K562 (cell line): ENCODE data around the gene MYCBPAP. TPM values are rescaled to one million over a fixed set of nuclear protein-coding genes. Genes with fewer than 3 reads are reported as not detected.

Experiments used
- ATAC-seq: fragments of 200-7000 bp; cut with Tn5 transposase; 3 replicates; pipeline ENCODE4 v1.9.1; 2020; ENCODE audit warnings: moderate library complexity
- BruUV-seq: library from RNA; stranded (reverse); fragments of 400-500 nt; replicated peaks from 2 replicates; lab custom pipeline; 2021; lab: Mats Ljungman, UMichigan
- CTCF ChIA-PET: fragments of 300-600 bp; formaldehyde crosslinking; extraction: SDS; loops from one replicate; lab custom pipeline; 2021; ENCODE audit warnings: low intra/inter-chr PET ratio; lab: Yijun Ruan, JAX
- POLR2A ChIA-PET: fragments of 300-600, 350-650 bp; sonication (Branson Sonifier 250); formaldehyde crosslinking; extraction: SDS; loops from one replicate; lab custom pipeline; 2021; ENCODE audit warnings: antibody characterized with exemption, inconsistent platforms; lab: Yijun Ruan, JAX
- DNase-seq, 4 experiments: peaks; one replicate each; pipeline versions ENCODE4 v3.0.0 to v3.0.0-alpha.2; 2011 to 2018; ENCODE audit warnings: low spot score in 3 of 4, mixed read lengths in 3 of 4; ENCODE audit errors: extremely low read depth in 1 of 4
- FAIRE-seq: peaks from 2 replicates; lab custom pipeline; 2011; peaks lifted over from hg19 to GRCh38; lab: Jason Lieb, UNC
- H2AFZ ChIP-seq: 2 replicates; pipeline ENCODE4 v1.6.0; 2011; ENCODE audit warnings: low read depth, low read length, control low read depth, inconsistent platforms
- H3K27ac ChIP-seq: fragments of 200-600 bp; 3 replicates; pipeline ENCODE4 v1.8.0; 2011; ENCODE audit warnings: low read depth, mild to moderate bottlenecking, control low read depth, inconsistent platforms, low read length, moderate library complexity, mixed read lengths; ENCODE audit errors: extremely low read depth
- H3K27me3 ChIP-seq, 2 experiments: fragments of 300-600 bp in 1 of 2; 2 replicates in 1 of 2; 3 replicates in 1 of 2; pipeline versions ENCODE4 v1.6.0 to v1.8.0; 2011; ENCODE audit warnings: inconsistent platforms in 2 of 2, low read length in 2 of 2, mild to moderate bottlenecking in 1 of 2, mixed read lengths in 1 of 2, moderate library complexity in 1 of 2; ENCODE audit not compliant: control insufficient read depth in 2 of 2, insufficient read depth in 2 of 2
- H3K36me3 ChIP-seq: fragments of 300-600 bp; 3 replicates; pipeline ENCODE4 v1.8.0; 2011; ENCODE audit warnings: mild to moderate bottlenecking, low read length, inconsistent platforms; ENCODE audit not compliant: control insufficient read depth, insufficient read depth
- H3K4me1 ChIP-seq, 2 experiments: fragments of 200-600 bp in 1 of 2; replicated peaks in 1 of 2; 2 replicates in 1 of 2; 3 replicates in 1 of 2; pipeline versions ENCODE4 v1.5.1 to v1.8.0; 2011; ENCODE audit warnings: inconsistent platforms in 2 of 2, low read length in 2 of 2, mild to moderate bottlenecking in 1 of 2, mixed read lengths in 1 of 2, moderate library complexity in 1 of 2; ENCODE audit not compliant: control insufficient read depth in 2 of 2, insufficient read depth in 2 of 2
- H3K4me2 ChIP-seq: 2 replicates; pipeline ENCODE4 v1.6.1; 2011; ENCODE audit warnings: low read length, control low read depth, inconsistent platforms, mixed read lengths; ENCODE audit not compliant: insufficient read depth
- H3K4me3 ChIP-seq: fragments of 200-600 bp; sonication (generic), shearing (Covaris generic); 2 replicates; pipeline ENCODE4 v1.5.1; 2016; ENCODE audit warnings: control low read depth, inconsistent platforms
- H3K79me2 ChIP-seq: fragments of 200-600 bp; 3 replicates; pipeline ENCODE4 v1.8.0; 2011; ENCODE audit warnings: low read length, inconsistent platforms; ENCODE audit not compliant: control insufficient read depth, insufficient read depth
- H3K9ac ChIP-seq, 2 experiments: 2 replicates each; pipeline versions ENCODE4 v1.6.0 to v1.6.1; 2011; ENCODE audit warnings: low read depth in 2 of 2, low read length in 2 of 2, control low read depth in 1 of 2, inconsistent platforms in 1 of 2, mild to moderate bottlenecking in 1 of 2, mixed read lengths in 1 of 2; ENCODE audit not compliant: insufficient read depth in 1 of 2
- H3K9me1 ChIP-seq: one replicate; pipeline ENCODE4 v1.6.0; 2011; ENCODE audit warnings: inconsistent platforms, mild to moderate bottlenecking, low read length, moderate library complexity; ENCODE audit not compliant: control insufficient read depth, insufficient read depth
- H3K9me3 ChIP-seq: replicated peaks from 2 replicates; pipeline ENCODE4 v1.5.1; 2011; ENCODE audit warnings: low read depth, low read length, inconsistent platforms; ENCODE audit not compliant: control insufficient read depth, insufficient read depth
- H4K20me1 ChIP-seq: replicated peaks from 2 replicates; pipeline ENCODE4 v1.6.1; 2011; ENCODE audit warnings: low read length, inconsistent platforms, mixed read lengths; ENCODE audit not compliant: control insufficient read depth, insufficient read depth
- BCOR ChIP-seq: fragments of 450-650 bp; IDR thresholded peaks from 2 replicates; pipeline ENCODE4 v1.6.1; 2016
- POLR2AphosphoS5 ChIP-seq: IDR thresholded peaks from 2 replicates; pipeline ENCODE4 v1.6.1; 2011; ENCODE audit warnings: mild to moderate bottlenecking, low read depth, low read length, moderate library complexity; ENCODE audit not compliant: control insufficient read depth, insufficient read depth
- RBM25 ChIP-seq: fragments of 200-400 bp; formaldehyde crosslinking; IDR thresholded peaks from 2 replicates; pipeline ENCODE4 v1.6.1; 2018; ENCODE audit warnings: low read length, low read depth, moderate library complexity; ENCODE audit not compliant: severe bottlenecking
- RHOXF2B ChIP-seq: fragments of 250-450 bp; sonication (Bioruptor Pico); conservative IDR thresholded peaks from 2 replicates; pipeline ENCODE4 v1.5.1; 2021
- WGBS: fragments of 100-300 bp; shearing (Covaris generic); methylation state at CpG from one replicate; pipeline ENCODE4 v1.1.6; 2016; ENCODE audit warnings: low coverage, mixed read lengths; ENCODE audit not compliant: insufficient coverage; ENCODE audit errors: missing lambda C conversion rate; 5-methylcytosine and 5-hydroxymethylcytosine counted together
- in situ Hi-C: fragments of 300-500 bp; cut with MboI; formaldehyde crosslinking; loops from 4 replicates; pipeline ENCODE4 v1.15.0; 2018; ENCODE audit warnings: inconsistent platforms, mixed read lengths
- intact Hi-C: fragments of 100-400 bp; cut with micrococcal nuclease; formaldehyde crosslinking; loops from 2 replicates; pipeline ENCODE4 v1.14.2; 2022
- polyA plus RNA-seq, 8 experiments: library from polyadenylated mRNA; depleted of rRNA in 4 of 8; stranded (reverse) in 5 of 8; unstranded in 3 of 8; fragments of >200 nt; fragmentation: Nextera tagmentation in 2 of 8; fragmentation: Illumina TruSeq in 1 of 8; extraction: Ambion mirVana in 2 of 8; extraction: Trizol in 1 of 8; gene quantifications; 2 replicates each; pipeline versions ENCODE4 v1.2.1 to v1.2.3, GENCODE V29; 2011 to 2014; ENCODE audit warnings: inconsistent platforms in 1 of 8, missing spikeins in 1 of 8
- total RNA-seq, 7 experiments: library from RNA; depleted of rRNA in 6 of 7; stranded (reverse); fragments of >200 nt in 6 of 7; fragmentation: Illumina TruSeq in 2 of 7; extraction: Trizol in 2 of 7; gene quantifications; 2 replicates each; pipeline versions ENCODE4 v1.2.1 to v1.2.3, GENCODE V29; 2011 to 2021; ENCODE audit warnings: low replicate concordance in 1 of 7
- TF ChIP-seq, protein P1 (sequence below): fragments of 450-650 bp; IDR thresholded peaks from 2 replicates; pipeline ENCODE4 v1.6.1; 2018; ENCODE audit not compliant: partially characterized antibody
- TF ChIP-seq, protein P2 (sequence below): fragments of 250-450 bp; sonication (Bioruptor Pico); IDR thresholded peaks from 2 replicates; pipeline ENCODE4 v1.8.0; 2021; ENCODE audit warnings: borderline replicate concordance, mild to moderate bottlenecking, moderate library complexity; ENCODE audit not compliant: poor library complexity, severe bottlenecking
- TF ChIP-seq, protein P3 (sequence below): fragments of 250-450 bp; sonication (Bioruptor Pico); IDR thresholded peaks from 2 replicates; pipeline ENCODE4 v1.5.0; 2021; ENCODE audit warnings: mild to moderate bottlenecking, borderline replicate concordance
- TF ChIP-seq, protein P4 (sequence below): sonication (generic); formaldehyde crosslinking; IDR thresholded peaks from 2 replicates; pipeline ENCODE4 v1.8.0; 2022; ENCODE audit warnings: mild to moderate bottlenecking, missing genetic modification reagents, borderline replicate concordance

The MYCBPAP gene
- total and polyA plus RNA-seq, 9 of the 15 experiments (the other 6 are each of a cell fraction or from before 2014, with no cell fraction given) = not detected

DNA sequence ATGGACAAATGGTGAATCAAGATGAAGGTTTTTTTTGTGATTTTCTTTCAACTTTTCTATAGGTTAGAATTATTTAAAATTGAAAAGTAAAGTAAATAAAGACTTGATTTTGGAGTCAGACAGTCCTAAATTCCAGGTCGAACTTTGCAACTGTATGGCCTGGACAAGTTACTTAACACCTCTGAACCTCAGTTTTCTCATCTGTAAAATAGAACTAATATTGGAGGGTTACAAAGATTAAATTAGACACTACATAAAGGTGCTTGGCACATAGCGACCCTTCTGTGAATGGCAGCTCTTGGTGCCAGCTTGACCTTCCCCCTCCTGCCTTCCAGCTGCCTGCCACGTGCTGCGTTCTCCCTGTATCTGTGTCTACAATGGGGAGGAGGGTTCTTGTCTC lies 26.6 kb upstream of the MYCBPAP start:
- FAIRE-seq (no peak), DNase-seq (no peak), ATAC-seq (no peak)
- intact Hi-C loops (loop anchor here (1.0 to 5.0 kb wide), 5 partner anchors 65 to 361 kb away; partner anchors contain the start of gene SPATA20), in situ Hi-C loops (no loop called here)
- H3K79me2 ChIP-seq = peaks cover 18% of the 10 kb centered on the region
- BruUV-seq = no TSS peak
- peak overlapping the region in 1 of 2 experiments; percentile 82; a peak in 2 of 4 replicates for H3K9ac ChIP-seq
- no peaks in the 10 kb centered on the region for H3K9me3 ChIP-seq
- CTCF ChIA-PET = interaction anchor here (0.6 to 1.0 kb wide), 4 partner anchors 13 to 220 kb away, joined by 3 to 5 read pairs (median 4); partner anchors contain the start of gene SPATA20
- H4K20me1 ChIP-seq = no peaks in the 10 kb centered on the region
- no peak overlapping the region for H2AFZ ChIP-seq
- no peak overlapping the region for H3K4me3 ChIP-seq
- no peak overlapping the region for H3K4me2 ChIP-seq
- H3K4me1 ChIP-seq = peaks cover 9 to 33% of the 10 kb centered on the region in 2 experiments; a peak in 4 of 5 replicates
- WGBS = 53% methylated on average over 4 of the region's 4 CpGs
- POLR2A ChIA-PET = interaction anchor here (0.5 kb wide), 1 partner anchor 120 kb away, joined by 3 read pairs; no protein-coding TSS in a partner anchor
- H3K27ac ChIP-seq = no peak overlapping the region
- peaks cover 53% of the 10 kb centered on the region for H3K36me3 ChIP-seq
- H3K27me3 ChIP-seq = no peaks in the 10 kb centered on the region
- H3K9me1 ChIP-seq = no peaks in the 10 kb centered on the region
- TF ChIP-seq, protein P1, sequence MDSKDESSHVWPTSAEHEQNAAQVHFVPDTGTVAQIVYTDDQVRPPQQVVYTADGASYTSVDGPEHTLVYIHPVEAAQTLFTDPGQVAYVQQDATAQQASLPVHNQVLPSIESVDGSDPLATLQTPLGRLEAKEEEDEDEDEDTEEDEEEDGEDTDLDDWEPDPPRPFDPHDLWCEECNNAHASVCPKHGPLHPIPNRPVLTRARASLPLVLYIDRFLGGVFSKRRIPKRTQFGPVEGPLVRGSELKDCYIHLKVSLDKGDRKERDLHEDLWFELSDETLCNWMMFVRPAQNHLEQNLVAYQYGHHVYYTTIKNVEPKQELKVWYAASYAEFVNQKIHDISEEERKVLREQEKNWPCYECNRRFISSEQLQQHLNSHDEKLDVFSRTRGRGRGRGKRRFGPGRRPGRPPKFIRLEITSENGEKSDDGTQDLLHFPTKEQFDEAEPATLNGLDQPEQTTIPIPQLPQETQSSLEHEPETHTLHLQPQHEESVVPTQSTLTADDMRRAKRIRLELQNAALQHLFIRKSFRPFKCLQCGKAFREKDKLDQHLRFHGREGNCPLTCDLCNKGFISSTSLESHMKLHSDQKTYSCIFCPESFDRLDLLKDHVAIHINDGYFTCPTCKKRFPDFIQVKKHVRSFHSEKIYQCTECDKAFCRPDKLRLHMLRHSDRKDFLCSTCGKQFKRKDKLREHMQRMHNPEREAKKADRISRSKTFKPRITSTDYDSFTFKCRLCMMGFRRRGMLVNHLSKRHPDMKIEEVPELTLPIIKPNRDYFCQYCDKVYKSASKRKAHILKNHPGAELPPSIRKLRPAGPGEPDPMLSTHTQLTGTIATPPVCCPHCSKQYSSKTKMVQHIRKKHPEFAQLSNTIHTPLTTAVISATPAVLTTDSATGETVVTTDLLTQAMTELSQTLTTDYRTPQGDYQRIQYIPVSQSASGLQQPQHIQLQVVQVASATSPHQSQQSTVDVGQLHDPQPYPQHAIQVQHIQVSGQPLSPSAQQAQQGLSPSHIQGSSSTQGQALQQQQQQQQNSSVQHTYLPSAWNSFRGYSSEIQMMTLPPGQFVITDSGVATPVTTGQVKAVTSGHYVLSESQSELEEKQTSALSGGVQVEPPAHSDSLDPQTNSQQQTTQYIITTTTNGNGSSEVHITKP = no peak
- TF ChIP-seq, protein P2, sequence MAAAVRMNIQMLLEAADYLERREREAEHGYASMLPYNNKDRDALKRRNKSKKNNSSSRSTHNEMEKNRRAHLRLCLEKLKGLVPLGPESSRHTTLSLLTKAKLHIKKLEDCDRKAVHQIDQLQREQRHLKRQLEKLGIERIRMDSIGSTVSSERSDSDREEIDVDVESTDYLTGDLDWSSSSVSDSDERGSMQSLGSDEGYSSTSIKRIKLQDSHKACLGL (CRISPR knock-in tag) = no peak
- TF ChIP-seq, protein P3, sequence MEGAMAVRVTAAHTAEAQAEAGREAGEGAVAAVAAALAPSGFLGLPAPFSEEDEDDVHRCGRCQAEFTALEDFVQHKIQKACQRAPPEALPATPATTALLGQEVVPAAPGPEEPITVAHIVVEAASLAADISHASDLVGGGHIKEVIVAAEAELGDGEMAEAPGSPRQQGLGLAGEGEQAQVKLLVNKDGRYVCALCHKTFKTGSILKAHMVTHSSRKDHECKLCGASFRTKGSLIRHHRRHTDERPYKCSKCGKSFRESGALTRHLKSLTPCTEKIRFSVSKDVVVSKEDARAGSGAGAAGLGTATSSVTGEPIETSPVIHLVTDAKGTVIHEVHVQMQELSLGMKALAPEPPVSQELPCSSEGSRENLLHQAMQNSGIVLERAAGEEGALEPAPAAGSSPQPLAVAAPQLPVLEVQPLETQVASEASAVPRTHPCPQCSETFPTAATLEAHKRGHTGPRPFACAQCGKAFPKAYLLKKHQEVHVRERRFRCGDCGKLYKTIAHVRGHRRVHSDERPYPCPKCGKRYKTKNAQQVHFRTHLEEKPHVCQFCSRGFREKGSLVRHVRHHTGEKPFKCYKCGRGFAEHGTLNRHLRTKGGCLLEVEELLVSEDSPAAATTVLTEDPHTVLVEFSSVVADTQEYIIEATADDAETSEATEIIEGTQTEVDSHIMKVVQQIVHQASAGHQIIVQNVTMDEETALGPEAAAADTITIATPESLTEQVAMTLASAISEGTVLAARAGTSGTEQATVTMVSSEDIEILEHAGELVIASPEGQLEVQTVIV (CRISPR knock-in tag) = no peak
- TF ChIP-seq POLR2AphosphoS5 = no peak
- peak; percentile 75 for TF ChIP-seq RBM25
- TF ChIP-seq RHOXF2B (CRISPR knock-in tag) = no peak
- peak; percentile 55; the same call in 1 of the 2 replicates for TF ChIP-seq BCOR
- TF ChIP-seq, protein P4, sequence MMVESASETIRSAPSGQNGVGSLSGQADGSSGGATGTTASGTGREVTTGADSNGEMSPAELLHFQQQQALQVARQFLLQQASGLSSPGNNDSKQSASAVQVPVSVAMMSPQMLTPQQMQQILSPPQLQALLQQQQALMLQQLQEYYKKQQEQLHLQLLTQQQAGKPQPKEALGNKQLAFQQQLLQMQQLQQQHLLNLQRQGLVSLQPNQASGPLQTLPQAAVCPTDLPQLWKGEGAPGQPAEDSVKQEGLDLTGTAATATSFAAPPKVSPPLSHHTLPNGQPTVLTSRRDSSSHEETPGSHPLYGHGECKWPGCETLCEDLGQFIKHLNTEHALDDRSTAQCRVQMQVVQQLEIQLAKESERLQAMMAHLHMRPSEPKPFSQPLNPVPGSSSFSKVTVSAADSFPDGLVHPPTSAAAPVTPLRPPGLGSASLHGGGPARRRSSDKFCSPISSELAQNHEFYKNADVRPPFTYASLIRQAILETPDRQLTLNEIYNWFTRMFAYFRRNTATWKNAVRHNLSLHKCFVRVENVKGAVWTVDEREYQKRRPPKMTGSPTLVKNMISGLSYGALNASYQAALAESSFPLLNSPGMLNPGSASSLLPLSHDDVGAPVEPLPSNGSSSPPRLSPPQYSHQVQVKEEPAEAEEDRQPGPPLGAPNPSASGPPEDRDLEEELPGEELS (CRISPR knock-in tag) = no peak
